NCI-H2081 treated with DMSO at 0.1 percent for 48 hours (cell line): ENCODE data around the gene EIF4A2.
"Not testable (repeated sequence)": the region's sequence is repeated elsewhere in the genome, so short reads cannot be mapped to it uniquely, and the experiment has no call there.

Experiments used
- DNase-seq: peaks from one replicate; lab custom pipeline; 2025; lab: John Stamatoyannopoulos, UW

EIF4A2 gene

GRCh38 chr3:186818956-186819355, 35.6 kb downstream of the EIF4A2 start:
- DNase-seq: no peak

GRCh38 chr3:186821429-186822387, 38.3 kb downstream of the EIF4A2 start:
- DNase-seq: no peak

- DNase-seq: not testable (repeated sequence)
These were observed 39.0 kb downstream of the EIF4A2 start for GRCh38 chr3:186822388-186822759.

GRCh38 chr3:186823386-186823785, 40.0 kb downstream of the EIF4A2 start:
- DNase-seq: no peak

GRCh38 chr3:186824430-186825139, 41.2 kb downstream of the EIF4A2 start:
- DNase-seq: peak; percentile 67

- DNase-seq: no peak
These were observed 42.0 kb downstream of the EIF4A2 start for GRCh38 chr3:186825294-186825821.

GRCh38 chr3:186825872-186826409, 42.6 kb downstream of the EIF4A2 start:
- no peak for DNase-seq

GRCh38 chr3:186826410-186826975, 43.1 kb downstream of the EIF4A2 start:
- no peak for DNase-seq

- DNase-seq: peak; percentile 59
These were observed 43.8 kb downstream of the EIF4A2 start for GRCh38 chr3:186826976-186827857.

GRCh38 chr3:186828340-186828739, 45.0 kb downstream of the EIF4A2 start:
- DNase-seq: no peak

GRCh38 chr3:186831798-186832197, 48.4 kb downstream of the EIF4A2 start:
- DNase-seq: no peak

- DNase-seq: no peak
These were observed 48.9 kb downstream of the EIF4A2 start for GRCh38 chr3:186832276-186832675.
